ENCODE results near the gene DIAPH2.

GRCh38 chrX:97401154-97401553, 716.5 kb downstream of the DIAPH2 start:
- TF ChIP-seq CTCF (IDR thresholded peaks at IDR 0.05) (no peak), POLR2A (IDR thresholded peaks at IDR 0.05) (no peak), EP300 (IDR thresholded peaks at IDR 0.05) (no peak)

Measured in tibial nerve (tissue), 4 donors.